A549 (cell line): ENCODE results near the gene CLEC16A. TPM values are rescaled to one million over a fixed set of nuclear protein-coding genes. Genes with fewer than 3 reads are reported as not detected.

Source experiments
- ATAC-seq, 2 experiments: fragments of 200-7000 bp in 1 of 2; fragments of >200 bp in 1 of 2; cut with Nextera tagmentation in 1 of 2; cut with Tn5 transposase in 1 of 2; 3 replicates each; pipeline versions ENCODE4 v1.8.0 to v1.9.1; 2018 to 2020; ENCODE audit warnings: mild to moderate bottlenecking in 1 of 2, moderate library complexity in 1 of 2
- CTCF ChIA-PET: fragments of 300-600 bp; sonication (Branson Sonifier 250); formaldehyde crosslinking; extraction: SDS; loops from one replicate; lab custom pipeline; 2021; ENCODE audit warnings: antibody characterized with exemption, inconsistent platforms; lab: Yijun Ruan, JAX
- POLR2A ChIA-PET: fragments of 350-600 bp; formaldehyde crosslinking; extraction: SDS; loops from one replicate; lab custom pipeline; 2021; ENCODE audit warnings: antibody characterized with exemption, inconsistent platforms; lab: Yijun Ruan, JAX
- DNase-seq, 2 experiments: peaks; one replicate each; pipeline versions ENCODE4 v3.0.0 to v3.0.0-alpha.2; 2011 to 2016; ENCODE audit warnings: low read depth in 1 of 2, low spot score in 1 of 2
- FAIRE-seq: peaks from 2 replicates; lab custom pipeline; 2011; peaks lifted over from hg19 to GRCh38; lab: Jason Lieb, UNC
- H3K27ac ChIP-seq, 2 experiments: fragments of >200 bp; sonication (Bioruptor Twin); formaldehyde crosslinking; 3 replicates each; pipeline ENCODE4 v1.5.1; 2016 to 2017
- H3K4me1 ChIP-seq: fragments of >200 bp; sonication (Bioruptor Twin); formaldehyde crosslinking; 3 replicates; pipeline ENCODE4 v1.6.1; 2016
- H3K4me2 ChIP-seq: fragments of >200 bp; sonication (Bioruptor Twin); formaldehyde crosslinking; 3 replicates; pipeline ENCODE4 v1.6.1; 2016
- H3K4me3 ChIP-seq: fragments of >200 bp; sonication (Bioruptor Twin); formaldehyde crosslinking; 3 replicates; pipeline ENCODE4 v1.5.1; 2016
- H3K9me3 ChIP-seq: fragments of >200 bp; sonication (Bioruptor Twin); formaldehyde crosslinking; 3 replicates; pipeline ENCODE4 v1.6.1; 2016
- ATOH8 ChIP-seq: fragments of 250-450 bp; sonication (Bioruptor Pico); IDR thresholded peaks from 2 replicates; pipeline ENCODE4 v1.5.0; 2020; ENCODE audit warnings: low read depth, mild to moderate bottlenecking, moderate library complexity
- CBX2 ChIP-seq: fragments of 200-600 bp; sonication (generic); IDR thresholded peaks from 2 replicates; pipeline ENCODE4 v1.6.1; 2016; ENCODE audit warnings: low read depth, mild to moderate bottlenecking, borderline replicate concordance
- CBX8 ChIP-seq: fragments of 200-600 bp; sonication (generic); IDR thresholded peaks from 2 replicates; pipeline ENCODE4 v1.6.1; 2016
- EHF ChIP-seq: fragments of 250-450 bp; sonication (Bioruptor Pico); IDR thresholded peaks from 2 replicates; pipeline ENCODE4 v1.5.0; 2020; ENCODE audit warnings: mild to moderate bottlenecking
- EHMT2 ChIP-seq: fragments of 200-600 bp; sonication (generic); IDR thresholded peaks from 2 replicates; pipeline ENCODE4 v1.6.1; 2016; ENCODE audit warnings: antibody characterized with exemption, low read depth, mild to moderate bottlenecking, moderate library complexity
- ELK1 ChIP-seq: fragments of 150-350 bp; IDR thresholded peaks from 2 replicates; pipeline ENCODE4 v1.6.1; 2014; ENCODE audit warnings: low read depth, mild to moderate bottlenecking, low read length
- EP300 ChIP-seq, 2 experiments: fragments of >200 bp; sonication (Bioruptor Twin); formaldehyde crosslinking; IDR thresholded peaks; 2 replicates in 1 of 2; 3 replicates in 1 of 2; pipeline ENCODE4 v1.6.1; 2016 to 2017
- FOXS1 ChIP-seq: fragments of 250-450 bp; sonication (Bioruptor Pico); IDR thresholded peaks from 2 replicates; pipeline ENCODE4 v1.5.0; 2020; ENCODE audit warnings: mild to moderate bottlenecking, moderate library complexity
- GATA3 ChIP-seq: IDR thresholded peaks from 2 replicates; pipeline ENCODE4 v1.6.1; 2012; ENCODE audit warnings: borderline replicate concordance
- HEYL ChIP-seq: fragments of 250-450 bp; sonication (Bioruptor Pico); IDR thresholded peaks from 2 replicates; pipeline ENCODE4 v1.8.0; 2021; ENCODE audit warnings: mild to moderate bottlenecking, moderate library complexity
- HOXB5 ChIP-seq: fragments of 250-450 bp; sonication (Bioruptor Pico); IDR thresholded peaks from 2 replicates; pipeline ENCODE4 v1.5.0; 2020; ENCODE audit warnings: mild to moderate bottlenecking, moderate library complexity
- MAFK ChIP-seq: fragments of 450-650 bp; IDR thresholded peaks from 2 replicates; pipeline ENCODE4 v1.6.1; 2014; ENCODE audit not compliant: partially characterized antibody
- MAX ChIP-seq: IDR thresholded peaks from 2 replicates; pipeline ENCODE4 v1.6.1; 2012
- MYC ChIP-seq: IDR thresholded peaks from 2 replicates; pipeline ENCODE4 v1.6.1; 2012; ENCODE audit warnings: mild to moderate bottlenecking, inconsistent platforms, low read length, improper control_type of control experiment, borderline replicate concordance
- POLR2A ChIP-seq: IDR thresholded peaks from 2 replicates; pipeline ENCODE4 v1.6.1; 2012; ENCODE audit warnings: mild to moderate bottlenecking, low read length
- POLR2AphosphoS2 ChIP-seq: conservative IDR thresholded peaks from 2 replicates; pipeline ENCODE4 v1.6.1; 2012; ENCODE audit warnings: low read length, improper control_type of control experiment, inconsistent platforms
- RAD21 ChIP-seq, 2 experiments: fragments of >200 bp in 1 of 2; sonication (Bioruptor Twin) in 1 of 2; formaldehyde crosslinking in 1 of 2; IDR thresholded peaks in 1 of 2; conservative IDR thresholded peaks in 1 of 2; 2 replicates in 1 of 2; 3 replicates in 1 of 2; pipeline ENCODE4 v1.6.1; 2012 to 2018; ENCODE audit warnings: inconsistent platforms in 1 of 2
- RCOR1 ChIP-seq: fragments of 150-350 bp; IDR thresholded peaks from 2 replicates; pipeline ENCODE4 v1.6.1; 2014; ENCODE audit warnings: antibody characterized with exemption, low read length, low read depth
- SMC3 ChIP-seq: fragments of >200 bp; sonication (Bioruptor Twin); formaldehyde crosslinking; IDR thresholded peaks from 3 replicates; pipeline ENCODE4 v1.6.1; 2018; ENCODE audit warnings: inconsistent platforms
- TFCP2L1 ChIP-seq: fragments of 250-450 bp; sonication (Bioruptor Pico); IDR thresholded peaks from 2 replicates; pipeline ENCODE4 v1.5.0; 2021; ENCODE audit warnings: mild to moderate bottlenecking
- USF2 ChIP-seq: fragments of 450-650 bp; IDR thresholded peaks from 2 replicates; pipeline ENCODE4 v1.6.1; 2014; ENCODE audit warnings: antibody characterized with exemption
- ZFP36 ChIP-seq: fragments of 450-650 bp; IDR thresholded peaks from 2 replicates; pipeline ENCODE4 v1.6.1; 2014; ENCODE audit warnings: borderline replicate concordance; ENCODE audit not compliant: partially characterized antibody
- ZNF302 ChIP-seq: fragments of 250-450 bp; sonication (Bioruptor Pico); IDR thresholded peaks from 2 replicates; pipeline ENCODE4 v1.9.0; 2021; ENCODE audit warnings: inconsistent platforms, mild to moderate bottlenecking, moderate library complexity
- WGBS: methylation state at CpG from one replicate; pipeline ENCODE4 v1.1.6; 2017; ENCODE audit errors: missing lambda C conversion rate; 5-methylcytosine and 5-hydroxymethylcytosine counted together
- polyA plus RNA-seq, 4 experiments: library from polyadenylated mRNA; depleted of rRNA in 3 of 4; stranded (reverse); fragments of >200 nt; fragmentation: RNase III in 1 of 4; extraction: RNeasy Plus Mini Kit Qiagen cat#74134 plus additional on column Dnase treatment in 1 of 4; gene quantifications; 2 replicates in 3 of 4; 3 replicates in 1 of 4; pipeline ENCODE4 v1.2.3, GENCODE V29; 2011 to 2017
- TF ChIP-seq, protein P1 (sequence below): fragments of >200 bp; sonication (Bioruptor Twin); formaldehyde crosslinking; IDR thresholded peaks from 3 replicates; pipeline ENCODE4 v1.5.1; 2016
- TF ChIP-seq, protein P2 (sequence below): fragments of >200 bp; sonication (Bioruptor Twin); formaldehyde crosslinking; IDR thresholded peaks from 2 replicates; pipeline ENCODE4 v1.6.1; 2016

CLEC16A gene
- polyA plus RNA-seq, 2 of the 4 experiments (the other 2 are of a cell fraction) = 8.3 to 10.4 TPM

- H3K4me1 ChIP-seq = peaks cover 16% of the 10 kb centered on the region; the same call in 2 of the 3 replicates
- DNase-seq = no peak
- WGBS = 96% methylated on average over 11 of the region's 12 CpGs
- peak overlapping the region; percentile 64 to 72; a peak in 5 of 6 replicates for H3K27ac ChIP-seq
- no peak overlapping the region for H3K4me3 ChIP-seq
- H3K9me3 ChIP-seq = no peaks in the 10 kb centered on the region
- peak overlapping the region; percentile 36; the same call in 2 of the 3 replicates for H3K4me2 ChIP-seq
- POLR2A ChIA-PET = no interaction called here
- no peak for FAIRE-seq
- CTCF ChIA-PET = interaction anchor here (1.0 to 1.5 kb wide), 3 partner anchors 86 to 189 kb away, joined by 3 to 6 read pairs (median 3); no protein-coding TSS in a partner anchor
- no peak for TF ChIP-seq POLR2A
- TF ChIP-seq CBX2 = no peak
- no peak for TF ChIP-seq RCOR1
- TF ChIP-seq EHMT2 = no peak
- no peak for TF ChIP-seq POLR2AphosphoS2
- TF ChIP-seq, protein P1, sequence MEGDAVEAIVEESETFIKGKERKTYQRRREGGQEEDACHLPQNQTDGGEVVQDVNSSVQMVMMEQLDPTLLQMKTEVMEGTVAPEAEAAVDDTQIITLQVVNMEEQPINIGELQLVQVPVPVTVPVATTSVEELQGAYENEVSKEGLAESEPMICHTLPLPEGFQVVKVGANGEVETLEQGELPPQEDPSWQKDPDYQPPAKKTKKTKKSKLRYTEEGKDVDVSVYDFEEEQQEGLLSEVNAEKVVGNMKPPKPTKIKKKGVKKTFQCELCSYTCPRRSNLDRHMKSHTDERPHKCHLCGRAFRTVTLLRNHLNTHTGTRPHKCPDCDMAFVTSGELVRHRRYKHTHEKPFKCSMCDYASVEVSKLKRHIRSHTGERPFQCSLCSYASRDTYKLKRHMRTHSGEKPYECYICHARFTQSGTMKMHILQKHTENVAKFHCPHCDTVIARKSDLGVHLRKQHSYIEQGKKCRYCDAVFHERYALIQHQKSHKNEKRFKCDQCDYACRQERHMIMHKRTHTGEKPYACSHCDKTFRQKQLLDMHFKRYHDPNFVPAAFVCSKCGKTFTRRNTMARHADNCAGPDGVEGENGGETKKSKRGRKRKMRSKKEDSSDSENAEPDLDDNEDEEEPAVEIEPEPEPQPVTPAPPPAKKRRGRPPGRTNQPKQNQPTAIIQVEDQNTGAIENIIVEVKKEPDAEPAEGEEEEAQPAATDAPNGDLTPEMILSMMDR = no peak
- TF ChIP-seq ATOH8 (CRISPR knock-in tag) = no peak
- no peak for TF ChIP-seq GATA3
- no peak for TF ChIP-seq EP300 (IDR thresholded peaks at IDR 0.05)
- no peak for ATAC-seq
Observed at GRCh38 chr16:11056993-11057649, 112.8 kb downstream of the CLEC16A start.

GRCh38 chr16:11057711-11058345, 113.5 kb downstream of the CLEC16A start:
- ChIA-PET CTCF (interaction anchor here (0.6 to 1.5 kb wide), 4 partner anchors 43 to 188 kb away, joined by 3 to 6 read pairs (median 3); no protein-coding TSS in a partner anchor), POLR2A (no interaction called here)
- no peak for DNase-seq
- peak overlapping the region; percentile 35 to 64; a peak in 4 of 6 replicates for H3K27ac ChIP-seq
- H3K4me3 ChIP-seq = no peak overlapping the region
- 93% methylated on average over 9 of the region's 9 CpGs for WGBS
- FAIRE-seq = no peak
- peaks cover 16% of the 10 kb centered on the region; the same call in 2 of the 3 replicates for H3K4me1 ChIP-seq
- TF ChIP-seq MAX (no peak), FOXS1 (CRISPR knock-in tag) (no peak), HOXB5 (CRISPR knock-in tag) (no peak), SMC3 (no peak), ZNF302 (CRISPR knock-in tag) (no peak), TFCP2L1 (CRISPR knock-in tag) (no peak), ZFP36 (no peak), EHF (no peak), HEYL (CRISPR knock-in tag) (no peak), MYC (no peak), RCOR1 (no peak), MAFK (no peak), RAD21 (conservative IDR thresholded peaks at IDR 0.05 in 1 of 2, IDR thresholded peaks at IDR 0.05 in 1 of 2) (no peak), ELK1 (no peak), USF2 (no peak), CBX8 (no peak), GATA3 (no peak)
- TF ChIP-seq, protein P2, sequence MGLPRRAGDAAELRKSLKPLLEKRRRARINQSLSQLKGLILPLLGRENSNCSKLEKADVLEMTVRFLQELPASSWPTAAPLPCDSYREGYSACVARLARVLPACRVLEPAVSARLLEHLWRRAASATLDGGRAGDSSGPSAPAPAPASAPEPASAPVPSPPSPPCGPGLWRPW = no peak
- H3K9me3 ChIP-seq = no peaks in the 10 kb centered on the region
- H3K4me2 ChIP-seq = no peak overlapping the region
- ATAC-seq = no peak
